GM12874 (cell line): ENCODE data around the gene VAV3.

Experiments used
- TF ChIP-seq, protein P1 (sequence below): IDR thresholded peaks from 2 replicates; pipeline ENCODE4 v1.5.1; 2011; ENCODE audit warnings: low read depth, mild to moderate bottlenecking, control low read depth, low read length, moderate library complexity; ENCODE audit not compliant: insufficient read depth

Gene VAV3

DNA sequence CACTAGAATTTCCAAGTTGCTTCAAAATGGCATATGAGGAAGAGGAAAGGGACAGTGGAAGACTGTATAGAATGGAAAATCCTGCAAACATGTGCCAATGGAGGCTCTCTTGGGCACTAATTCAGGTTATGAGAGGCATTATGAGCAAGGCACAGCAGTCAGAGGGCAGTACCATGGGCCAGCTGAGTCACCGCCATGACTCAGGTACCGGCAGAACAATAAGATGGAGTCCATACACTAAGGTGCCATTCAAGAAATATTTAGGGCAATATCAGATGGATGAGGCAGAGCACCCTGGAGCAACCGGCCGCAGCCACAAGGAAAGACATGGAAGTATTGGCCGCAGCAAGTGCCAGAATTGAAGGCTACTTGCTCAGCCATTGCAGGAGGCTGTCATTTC, 25.6 kb upstream of the VAV3 start:
- TF ChIP-seq, protein P1, sequence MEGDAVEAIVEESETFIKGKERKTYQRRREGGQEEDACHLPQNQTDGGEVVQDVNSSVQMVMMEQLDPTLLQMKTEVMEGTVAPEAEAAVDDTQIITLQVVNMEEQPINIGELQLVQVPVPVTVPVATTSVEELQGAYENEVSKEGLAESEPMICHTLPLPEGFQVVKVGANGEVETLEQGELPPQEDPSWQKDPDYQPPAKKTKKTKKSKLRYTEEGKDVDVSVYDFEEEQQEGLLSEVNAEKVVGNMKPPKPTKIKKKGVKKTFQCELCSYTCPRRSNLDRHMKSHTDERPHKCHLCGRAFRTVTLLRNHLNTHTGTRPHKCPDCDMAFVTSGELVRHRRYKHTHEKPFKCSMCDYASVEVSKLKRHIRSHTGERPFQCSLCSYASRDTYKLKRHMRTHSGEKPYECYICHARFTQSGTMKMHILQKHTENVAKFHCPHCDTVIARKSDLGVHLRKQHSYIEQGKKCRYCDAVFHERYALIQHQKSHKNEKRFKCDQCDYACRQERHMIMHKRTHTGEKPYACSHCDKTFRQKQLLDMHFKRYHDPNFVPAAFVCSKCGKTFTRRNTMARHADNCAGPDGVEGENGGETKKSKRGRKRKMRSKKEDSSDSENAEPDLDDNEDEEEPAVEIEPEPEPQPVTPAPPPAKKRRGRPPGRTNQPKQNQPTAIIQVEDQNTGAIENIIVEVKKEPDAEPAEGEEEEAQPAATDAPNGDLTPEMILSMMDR: no peak

DNA sequence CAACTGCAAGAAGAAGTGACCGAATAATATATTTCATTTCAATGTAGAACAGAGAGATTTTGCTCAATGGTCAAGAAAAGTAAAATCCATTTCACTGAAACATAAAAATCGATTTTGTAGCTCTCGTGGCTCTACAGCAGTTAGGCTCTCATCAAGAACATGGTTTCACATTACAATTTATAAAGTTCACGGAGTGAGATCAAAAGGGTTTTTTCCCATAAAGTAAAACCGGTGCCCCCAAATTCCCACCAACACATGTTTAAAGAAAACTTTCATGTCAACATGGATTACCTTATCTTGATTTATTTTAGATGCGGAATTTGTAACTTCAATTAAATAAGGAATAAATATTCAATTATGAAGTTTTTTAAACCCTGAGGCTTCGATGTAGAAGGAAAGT, 16.3 kb upstream of the VAV3 start:
- TF ChIP-seq, protein P1: no peak

DNA sequence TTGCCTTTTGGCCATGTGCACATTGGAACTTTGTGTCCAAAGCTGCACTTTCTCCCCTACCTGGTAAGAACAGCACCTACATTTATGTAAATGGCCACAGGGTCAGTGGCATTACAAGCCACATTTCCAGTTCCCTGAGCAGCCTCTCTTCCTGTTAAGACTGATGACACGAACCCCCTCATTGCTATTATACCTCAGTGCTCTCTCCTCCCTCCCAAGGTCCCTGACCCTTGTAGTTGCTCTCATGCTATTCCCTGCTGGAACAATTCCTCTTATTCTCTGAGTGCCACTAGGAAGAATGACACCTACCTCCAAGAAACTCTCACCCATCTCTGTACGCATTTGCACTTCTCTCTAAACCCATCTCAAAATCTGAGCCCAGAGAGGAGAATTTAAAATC, 14.9 kb upstream of the VAV3 start:
- TF ChIP-seq, protein P1: no peak

DNA sequence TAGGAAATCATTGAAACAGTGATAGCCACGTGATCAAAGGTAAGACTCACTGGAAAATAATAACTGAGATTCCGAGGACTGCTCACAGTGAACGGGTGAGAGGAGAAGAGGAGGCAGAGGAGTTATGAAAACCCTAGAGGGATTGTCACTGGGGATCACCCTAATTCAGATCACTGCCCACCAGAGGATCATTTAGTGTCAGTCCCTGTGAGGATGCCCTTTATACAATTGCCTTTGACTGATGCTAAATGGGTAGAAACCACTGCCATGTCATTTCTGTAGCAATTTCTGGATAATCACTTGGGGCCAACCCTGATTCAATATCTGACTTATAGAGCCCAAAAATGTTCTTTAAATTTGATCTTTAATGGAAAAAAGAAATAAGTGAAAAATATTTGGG, 14.1 kb upstream of the VAV3 start:
- TF ChIP-seq, protein P1: no peak

DNA sequence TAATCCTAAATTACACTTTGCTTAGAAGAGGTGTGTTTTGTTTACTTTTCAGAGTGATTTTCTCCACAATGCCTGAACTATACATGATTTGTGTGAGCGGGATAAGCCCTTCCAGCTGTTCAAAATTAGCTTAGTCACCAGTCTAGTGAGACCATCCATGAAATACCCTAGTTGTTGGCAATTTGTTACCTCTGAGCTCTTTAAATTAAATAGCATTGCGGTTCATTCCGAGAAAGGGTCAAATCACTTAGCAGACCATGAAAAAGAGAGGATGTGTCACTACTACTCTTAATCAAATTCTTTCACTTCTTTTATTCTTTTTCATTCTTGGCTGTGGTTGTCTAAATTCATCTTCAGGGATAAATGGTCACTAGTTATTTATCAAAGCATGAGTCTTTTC, 11.9 kb upstream of the VAV3 start:
- TF ChIP-seq, protein P1: no peak

DNA sequence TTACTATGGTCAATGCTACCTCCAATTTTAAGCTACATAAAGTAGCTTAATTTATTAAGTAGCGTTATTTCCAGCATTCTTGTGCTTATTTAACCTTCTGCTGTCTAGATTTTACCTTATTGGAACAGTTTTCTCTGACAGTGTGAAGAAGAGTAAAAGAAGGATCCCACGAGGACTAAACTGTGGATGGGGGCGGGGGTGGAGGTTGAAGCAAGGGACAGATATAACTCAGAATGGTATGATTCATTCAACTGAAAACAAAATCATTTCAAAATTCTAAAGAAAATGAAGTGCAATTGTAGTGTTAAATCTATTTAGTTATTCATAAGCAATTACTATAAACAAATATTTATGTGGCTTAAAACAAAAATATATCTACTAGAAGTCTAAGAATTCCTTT, 11.5 kb upstream of the VAV3 start:
- TF ChIP-seq, protein P1: no peak

DNA sequence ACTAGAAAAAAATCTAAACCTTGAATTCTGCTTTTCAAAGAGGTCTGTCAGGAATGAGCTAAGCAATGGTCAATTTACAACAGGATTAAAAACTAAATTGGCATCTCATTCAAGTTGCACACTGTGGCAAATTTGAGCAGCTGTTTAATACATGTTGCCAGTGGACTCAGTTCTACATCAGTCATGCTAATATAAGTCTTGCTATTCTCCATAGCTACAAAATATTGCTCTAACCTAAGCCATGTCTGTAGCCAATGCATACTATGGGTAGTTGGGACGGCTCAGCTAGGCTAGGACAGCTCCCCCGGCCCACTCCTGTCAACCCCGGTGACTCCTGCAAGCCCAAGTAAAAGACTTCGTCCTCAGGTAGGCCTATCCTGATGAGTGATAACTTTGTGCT, 10.9 kb upstream of the VAV3 start:
- TF ChIP-seq, protein P1: no peak

DNA sequence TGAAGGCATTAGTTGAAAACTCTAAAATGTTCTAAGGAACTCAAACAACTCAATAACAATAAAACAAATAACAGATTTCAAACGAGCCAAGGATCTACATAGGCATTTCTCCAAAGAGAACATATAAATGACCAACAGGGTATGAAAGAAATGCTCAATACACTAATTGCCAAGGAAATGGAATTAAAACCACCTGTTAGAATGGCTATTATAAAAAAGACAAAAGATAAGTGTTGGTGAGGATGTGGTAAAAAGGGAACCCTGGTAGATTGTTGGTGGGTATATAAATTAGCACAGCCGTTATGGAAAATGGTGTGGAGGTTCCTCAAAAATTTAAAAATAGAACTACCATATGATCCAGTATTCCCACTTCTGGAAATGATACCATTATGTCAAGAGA, 9.1 kb upstream of the VAV3 start:
- TF ChIP-seq, protein P1: no peak
